ENCODE data around the gene DGKI. TPM values are rescaled to one million over a fixed set of nuclear protein-coding genes. Genes with fewer than 3 reads are reported as not detected.

The DGKI gene
- total and polyA plus RNA-seq, 2 donors (not counting 1 experiment from before 2014, with no cell fraction given), result not detected

- intact Hi-C loops (cut with micrococcal nuclease), result no loop called here
- H3K9me3 Mint-ChIP-seq (ENCODE audit: insufficient read depth), result no peaks in the 10 kb centered on the region
- Histone ChIP-seq H3K79me2 (ENCODE audit: control insufficient read depth, insufficient read depth, low read length) (no peaks in the 10 kb centered on the region), H3K4me3 (ENCODE audit: control extremely low read depth in 1 of 5, extremely low read depth in 1 of 5, insufficient read depth in 1 of 5, low read depth in 2 of 5, low read length in 4 of 5) (no peak overlapping the region), H3K9ac (ENCODE audit: low read length) (no peak overlapping the region), H4K20me1 (ENCODE audit: control insufficient read depth, insufficient read depth, low read length, poor library complexity, severe bottlenecking) (no peaks in the 10 kb centered on the region), H3K9me3 (ENCODE audit: control extremely low read depth in 1 of 3, control insufficient read depth in 2 of 3, insufficient read depth in 1 of 3, low read length in 2 of 3) (no peaks in the 10 kb centered on the region), H3K4me1 (ENCODE audit: control insufficient read depth in 2 of 2, insufficient read depth in 2 of 2, low read length in 2 of 2) (no peaks in the 10 kb centered on the region), H3K27ac (ENCODE audit: low read length in 2 of 2) (no peak overlapping the region), H3K27me3 (replicated peaks in 1 of 4; ENCODE audit: control extremely low read depth in 1 of 4, control insufficient read depth in 3 of 4, insufficient read depth in 4 of 4, low read length in 3 of 4) (no peaks in the 10 kb centered on the region), H3K36me3 (replicated peaks in 1 of 2; ENCODE audit: control extremely low read depth in 1 of 2, control insufficient read depth in 1 of 2, extremely low read depth in 1 of 2, insufficient read depth in 2 of 2, low read length in 1 of 2) (no peaks in the 10 kb centered on the region), H2AFZ (ENCODE audit: insufficient read depth, low read depth, low read length, poor library complexity, severe bottlenecking) (no peak overlapping the region), H3K4me2 (replicated peaks; ENCODE audit: low read depth, low read length, poor library complexity, severe bottlenecking) (no peak overlapping the region)
- 82% methylated on average over 4 of the region's 7 CpGs for WGBS (ENCODE audit: insufficient coverage)
- CTCF ChIA-PET, result interaction anchor here (1.0 kb wide), 1 partner anchor 40 kb away, joined by 3 read pairs; no protein-coding TSS in a partner anchor
- no peaks in the 10 kb centered on the region for H3K27me3 Mint-ChIP-seq
- DNase-seq, result no peak
- POLR2A ChIA-PET, result no interaction called here
- no peak for TF ChIP-seq EZH2 (IDR thresholded peaks at IDR 0.05; ENCODE audit: borderline replicate concordance, insufficient read depth, low read depth, low read length, poor library complexity, severe bottlenecking)
- TF ChIP-seq CTCF (IDR thresholded peaks at IDR 0.05), result no peak
- no peak overlapping the region for H3K4me3 Mint-ChIP-seq
- no peak overlapping the region for H3K27ac Mint-ChIP-seq
- no peaks in the 10 kb centered on the region for H3K4me1 Mint-ChIP-seq
- ATAC-seq (ENCODE audit: low read depth), result no peak
Observed at GRCh38 chr7:137695942-137696341, 150.8 kb downstream of the DGKI start.

GRCh38 chr7:137695494-137695893 is 151.3 kb downstream of the DGKI start:
- Mint-ChIP-seq H3K27ac (no peak overlapping the region), H3K9me3 (ENCODE audit: insufficient read depth) (no peaks in the 10 kb centered on the region), H3K27me3 (no peaks in the 10 kb centered on the region), H3K4me1 (no peaks in the 10 kb centered on the region), H3K4me3 (no peak overlapping the region)
- Histone ChIP-seq H3K36me3 (replicated peaks in 1 of 2; ENCODE audit: control extremely low read depth in 1 of 2, control insufficient read depth in 1 of 2, extremely low read depth in 1 of 2, insufficient read depth in 2 of 2, low read length in 1 of 2) (no peaks in the 10 kb centered on the region), H2AFZ (ENCODE audit: insufficient read depth, low read depth, low read length, poor library complexity, severe bottlenecking) (no peak overlapping the region), H3K79me2 (ENCODE audit: control insufficient read depth, insufficient read depth, low read length) (no peaks in the 10 kb centered on the region), H3K4me3 (ENCODE audit: control extremely low read depth in 1 of 5, extremely low read depth in 1 of 5, insufficient read depth in 1 of 5, low read depth in 2 of 5, low read length in 4 of 5) (no peak overlapping the region), H4K20me1 (ENCODE audit: control insufficient read depth, insufficient read depth, low read length, poor library complexity, severe bottlenecking) (no peaks in the 10 kb centered on the region), H3K4me2 (replicated peaks; ENCODE audit: low read depth, low read length, poor library complexity, severe bottlenecking) (no peak overlapping the region), H3K9me3 (ENCODE audit: control extremely low read depth in 1 of 3, control insufficient read depth in 2 of 3, insufficient read depth in 1 of 3, low read length in 2 of 3) (no peaks in the 10 kb centered on the region), H3K27me3 (replicated peaks in 1 of 4; ENCODE audit: control extremely low read depth in 1 of 4, control insufficient read depth in 3 of 4, insufficient read depth in 4 of 4, low read length in 3 of 4) (no peaks in the 10 kb centered on the region), H3K9ac (ENCODE audit: low read length) (no peak overlapping the region), H3K27ac (ENCODE audit: low read length in 2 of 2) (no peak overlapping the region), H3K4me1 (ENCODE audit: control insufficient read depth in 2 of 2, insufficient read depth in 2 of 2, low read length in 2 of 2) (no peaks in the 10 kb centered on the region)
- 90% methylated on average over 2 of the region's 3 CpGs for WGBS (ENCODE audit: insufficient coverage)
- POLR2A ChIA-PET, result no interaction called here
- ATAC-seq (ENCODE audit: low read depth) (no peak), DNase-seq (no peak)
- intact Hi-C loops (cut with micrococcal nuclease), result no loop called here
- TF ChIP-seq CTCF (IDR thresholded peaks at IDR 0.05) (no peak), EZH2 (IDR thresholded peaks at IDR 0.05; ENCODE audit: borderline replicate concordance, insufficient read depth, low read depth, low read length, poor library complexity, severe bottlenecking) (no peak)
- CTCF ChIA-PET, result interaction anchor here (1.0 kb wide), 1 partner anchor 39 kb away, joined by 3 read pairs; no protein-coding TSS in a partner anchor

Measured in B cell (primary cell).